Subcutaneous preadipocyte (primary cell): ENCODE measurements around the gene HOXC9. TPM values are rescaled to one million over a fixed set of nuclear protein-coding genes. Genes with fewer than 3 reads are reported as not detected.

ENCODE experiments used
- small RNA-seq: library from RNA; depleted of rRNA; stranded (forward); fragments of <200 nt; gene quantifications from one replicate; pipeline ENCODE3, GENCODE V24; 2012
- total RNA-seq: library from RNA; depleted of rRNA; stranded (reverse); fragments of >200 nt; gene quantifications from 2 replicates; pipeline ENCODE4 v1.2.3, GENCODE V29; 2012

Gene HOXC9
- 2.9 and 8.8 TPM in 2 replicates for total RNA-seq

DNA sequence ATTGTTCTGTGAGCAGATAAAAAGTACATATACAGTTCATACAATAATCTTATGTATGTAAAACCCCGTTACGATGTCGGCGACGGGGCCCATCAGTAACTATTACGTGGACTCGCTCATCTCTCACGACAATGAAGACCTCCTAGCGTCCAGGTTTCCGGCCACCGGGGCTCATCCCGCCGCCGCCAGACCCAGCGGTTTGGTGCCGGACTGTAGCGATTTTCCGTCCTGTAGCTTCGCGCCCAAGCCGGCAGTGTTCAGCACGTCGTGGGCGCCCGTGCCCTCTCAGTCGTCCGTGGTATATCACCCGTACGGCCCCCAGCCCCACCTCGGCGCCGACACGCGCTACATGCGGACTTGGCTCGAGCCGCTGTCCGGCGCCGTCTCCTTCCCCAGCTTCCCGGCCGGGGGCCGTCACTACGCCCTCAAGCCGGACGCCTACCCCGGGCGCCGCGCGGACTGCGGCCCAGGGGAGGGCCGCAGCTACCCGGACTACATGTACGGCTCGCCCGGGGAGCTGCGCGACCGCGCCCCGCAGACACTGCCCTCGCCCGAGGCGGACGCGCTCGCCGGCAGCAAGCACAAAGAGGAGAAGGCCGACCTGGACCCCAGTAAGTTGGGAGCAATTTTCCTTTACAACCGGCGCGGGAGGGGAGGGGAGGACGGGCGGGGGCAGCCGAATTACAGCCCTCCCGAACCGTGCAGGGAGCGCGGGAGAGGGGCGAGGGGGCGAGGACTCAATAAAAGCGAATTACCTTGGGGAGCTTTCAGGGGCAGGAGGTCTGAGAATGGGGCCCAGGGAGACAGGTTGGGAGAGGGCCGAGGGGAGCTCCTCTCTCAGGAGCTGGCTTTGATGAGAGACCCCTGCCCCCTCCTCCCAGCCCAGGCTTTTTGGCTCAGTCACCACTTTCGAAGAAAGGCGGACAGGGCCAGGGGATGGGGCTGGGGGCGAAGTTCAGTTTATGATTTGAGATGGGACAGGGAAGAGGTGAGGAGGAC lies at the start of gene HOXC9:
TSS of gene HOXC9 (plus strand) at position 46 of the 999 bp plus-strand sequence. CDS start at position 74, 28 bp downstream.

GRCh38 chr12:53954694-53955035 lies 45.3 kb upstream of the HOXC9 start, which contains the start of gene HOXC12:
TSS of gene HOXC12 (plus strand) at chr12:53954903. CDS start at chr12:53954930, 27 bp downstream.

GRCh38 chr12:53972722-53973235 lies 27.2 kb upstream of the HOXC9 start, which contains the start of gene HOXC11:
TSS of gene HOXC11 (plus strand) at chr12:53973126. CDS start at chr12:53973242, 116 bp downstream.

DNA sequence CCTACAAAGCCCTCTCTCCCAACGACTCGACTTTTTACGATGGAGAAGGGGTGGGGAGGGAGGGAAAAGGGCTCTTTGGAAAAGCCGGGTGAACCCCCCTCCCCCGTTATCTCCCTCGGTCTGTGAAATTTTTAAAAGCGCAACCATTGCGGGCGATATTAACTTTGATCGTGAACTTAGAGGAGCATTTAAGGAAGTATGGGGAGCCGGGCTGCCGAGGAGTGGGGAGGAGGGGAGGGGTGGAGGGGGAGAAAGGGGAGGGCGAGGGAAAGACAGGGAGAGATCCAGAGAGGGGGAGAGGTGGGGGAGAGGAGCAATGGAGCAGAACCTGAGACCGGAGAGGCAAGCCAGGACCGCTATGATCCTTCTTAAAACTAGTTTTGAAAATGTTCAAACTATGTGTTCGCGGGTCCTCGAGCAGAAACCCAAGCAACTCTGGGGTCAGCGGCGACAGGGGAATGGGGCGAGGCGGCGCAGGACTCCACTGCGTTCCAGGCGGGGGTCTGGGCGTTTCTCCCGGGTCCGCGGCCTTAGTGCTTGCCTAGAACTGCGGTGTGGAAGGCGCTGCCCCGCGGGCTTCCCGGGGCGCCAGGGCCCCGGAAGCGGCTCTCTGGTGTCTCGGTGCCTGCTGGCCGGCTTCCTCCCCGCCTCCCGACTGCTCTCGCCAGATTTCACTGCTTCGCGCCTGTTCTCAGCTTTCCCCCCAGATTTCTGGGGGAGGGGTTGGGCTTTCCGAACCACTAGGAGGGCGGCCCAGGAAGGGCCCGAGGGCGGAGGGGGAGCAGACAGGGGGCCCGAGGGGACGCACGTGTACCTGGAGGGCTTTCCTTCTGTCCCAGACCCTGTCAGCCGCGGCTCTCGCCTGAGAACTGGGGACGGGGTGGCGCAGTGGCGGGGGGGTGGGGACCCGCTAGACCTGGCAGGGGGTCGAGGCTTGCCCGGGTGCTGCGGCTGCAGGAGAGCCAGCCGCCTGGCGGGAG lies 25.6 kb upstream of the HOXC9 start, which contains the start of gene HOTAIR:
TSS of gene HOTAIR (minus strand) at position 871 of the 980 bp plus-strand sequence.

DNA sequence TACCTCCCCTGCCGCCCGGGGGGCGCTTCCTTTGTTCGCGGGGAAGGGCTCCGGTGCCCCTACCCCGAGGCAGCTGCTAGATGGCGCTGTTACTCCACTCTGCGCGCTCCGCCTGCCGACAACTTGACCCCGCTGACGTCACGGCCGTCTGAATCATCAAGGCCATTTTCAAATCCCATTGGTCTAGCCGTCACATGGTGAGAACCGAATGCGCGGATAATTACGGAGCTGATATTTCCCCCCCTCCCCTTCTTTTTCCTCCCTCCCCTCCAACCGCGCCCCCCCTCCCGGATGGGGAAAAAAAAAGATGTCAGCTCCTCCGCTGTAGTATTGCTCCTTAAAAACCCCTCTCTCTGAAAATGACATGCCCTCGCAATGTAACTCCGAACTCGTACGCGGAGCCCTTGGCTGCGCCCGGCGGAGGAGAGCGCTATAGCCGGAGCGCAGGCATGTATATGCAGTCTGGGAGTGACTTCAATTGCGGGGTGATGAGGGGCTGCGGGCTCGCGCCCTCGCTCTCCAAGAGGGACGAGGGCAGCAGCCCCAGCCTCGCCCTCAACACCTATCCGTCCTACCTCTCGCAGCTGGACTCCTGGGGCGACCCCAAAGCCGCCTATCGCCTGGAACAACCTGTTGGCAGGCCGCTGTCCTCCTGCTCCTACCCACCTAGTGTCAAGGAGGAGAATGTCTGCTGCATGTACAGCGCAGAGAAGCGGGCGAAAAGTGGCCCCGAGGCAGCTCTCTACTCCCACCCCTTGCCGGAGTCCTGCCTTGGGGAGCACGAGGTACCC lies 14.9 kb upstream of the HOXC9 start, which contains the start of gene HOXC10:
TSS of gene HOXC10 (plus strand) at position 246 of the 791 bp plus-strand sequence. CDS start at position 360, 114 bp downstream.

DNA sequence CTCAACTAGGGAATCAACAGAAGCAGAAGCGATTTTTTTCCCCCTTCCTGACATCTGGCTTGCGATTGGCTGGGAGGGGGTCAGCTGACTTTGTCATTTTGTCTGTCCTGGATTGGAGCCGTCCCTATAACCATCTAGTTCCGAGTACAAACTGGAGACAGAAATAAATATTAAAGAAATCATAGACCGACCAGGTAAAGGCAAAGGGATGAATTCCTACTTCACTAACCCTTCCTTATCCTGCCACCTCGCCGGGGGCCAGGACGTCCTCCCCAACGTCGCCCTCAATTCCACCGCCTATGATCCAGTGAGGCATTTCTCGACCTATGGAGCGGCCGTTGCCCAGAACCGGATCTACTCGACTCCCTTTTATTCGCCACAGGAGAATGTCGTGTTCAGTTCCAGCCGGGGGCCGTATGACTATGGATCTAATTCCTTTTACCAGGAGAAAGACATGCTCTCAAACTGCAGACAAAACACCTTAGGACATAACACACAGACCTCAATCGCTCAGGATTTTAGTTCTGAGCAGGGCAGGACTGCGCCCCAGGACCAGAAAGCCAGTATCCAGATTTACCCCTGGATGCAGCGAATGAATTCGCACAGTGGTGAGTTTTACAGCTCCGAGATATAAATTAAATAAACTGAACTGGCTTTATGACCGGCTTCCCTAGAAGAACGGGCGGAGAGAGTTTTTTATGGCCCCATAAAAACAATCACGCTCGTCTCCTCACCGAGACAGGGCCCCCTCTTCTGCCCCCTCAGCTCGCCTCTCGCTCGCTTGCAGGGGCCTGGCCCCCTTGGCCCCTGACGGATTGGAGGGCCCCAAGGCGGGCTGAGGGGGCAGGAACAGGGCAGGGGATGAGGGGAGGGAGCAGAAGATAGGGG lies 28.6 kb downstream of the HOXC9 start, which contains the start of gene HOXC6:
TSS of gene HOXC6 (plus strand) at position 127 of the 888 bp plus-strand sequence. CDS start at position 209, 82 bp downstream.

DNA sequence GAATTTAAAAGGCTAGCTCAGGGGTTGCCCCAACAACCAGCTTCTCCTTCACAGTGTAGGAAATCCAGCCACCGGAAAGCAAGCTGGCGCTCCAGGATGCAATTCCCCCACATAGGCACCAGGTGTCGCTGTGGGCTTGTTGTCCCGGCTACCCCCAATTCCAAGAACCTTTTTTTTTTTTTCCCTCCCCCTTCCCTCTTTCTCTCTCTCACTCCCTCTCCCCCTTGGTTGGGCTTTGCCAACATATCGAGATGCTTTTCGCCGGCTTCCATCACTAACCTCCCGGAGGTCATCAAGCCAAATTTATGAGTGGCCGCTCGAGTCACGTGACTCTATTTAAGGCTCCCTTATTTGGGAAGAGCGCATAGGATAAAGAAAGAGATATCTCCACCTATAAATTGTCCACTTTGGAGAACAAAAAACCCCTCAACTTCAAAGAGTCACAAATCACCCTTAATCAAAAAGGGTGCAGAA lies 32.7 kb downstream of the HOXC9 start, which contains the start of gene HOXC5:
TSS of gene HOXC5 (plus strand) at position 424 of the 474 bp plus-strand sequence. CDS start 73 bp downstream, outside the sequence.

Small RNAs within 50 kb of the gene (small RNA-seq; reads per million reads assigned to genes)
- not detected for gene AC012531.3
- gene AC012531.4 = not detected
- 0.33 reads per million, percentile 12 among the genes with 10 or more reads in this experiment for gene HOXC5
- gene MIR196A2 = 3.8 reads per million, percentile 90 among the genes with 10 or more reads in this experiment
- 11.5 reads per million, percentile 96 among the genes with 10 or more reads in this experiment for gene MIR615
- gene RF01905 = not detected
- gene RF01906 = not detected

Other genes with a start within 250 kb of the HOXC9 start
- not detected in 2 replicates for gene CISTR, start 248.2 kb upstream of the HOXC9 start, total RNA-seq
- not detected in 2 replicates for gene HOXC13, start 61.3 kb upstream of the HOXC9 start, total RNA-seq
- gene HOXC12, start 45.3 kb upstream of the HOXC9 start, total RNA-seq = not detected in 2 replicates
- 0.37 TPM in 1 of 2 replicates, not detected in the other for gene HOXC11, start 27.0 kb upstream of the HOXC9 start, total RNA-seq
- not detected in 2 replicates for gene HOTAIR, start 25.2 kb upstream of the HOXC9 start, total RNA-seq
- gene HOXC10, start 15.0 kb upstream of the HOXC9 start, total RNA-seq = 6.6 TPM in 1 of 2 replicates, not detected in the other
- 3.5 and 6.2 TPM in 2 replicates for gene HOXC8, start 8.8 kb downstream of the HOXC9 start, total RNA-seq
- 2.9 and 3.7 TPM in 2 replicates for gene HOXC6, start 28.3 kb downstream of the HOXC9 start, total RNA-seq
- gene HOXC5, start 32.9 kb downstream of the HOXC9 start, total RNA-seq = 2.2 and 2.3 TPM in 2 replicates
- 1.6 and 2.2 TPM in 2 replicates for gene HOXC4, start 53.7 kb downstream of the HOXC9 start, total RNA-seq
- gene SMUG1, start 188.8 kb downstream of the HOXC9 start, total RNA-seq = 20.6 and 28.2 TPM in 2 replicates